Right renal pelvis (tissue), 4 donors: Measurements from ENCODE around the gene CXCR2. TPM values are rescaled to one million over a fixed set of nuclear protein-coding genes. Genes with fewer than 3 reads are reported as not detected.
"Not testable (repeated sequence)": the region's sequence is repeated elsewhere in the genome, so short reads cannot be mapped to it uniquely, and the experiment has no call there.

ENCODE experiments used
- DNase-seq, 4 donors: peaks; one replicate each; pipeline ENCODE4 v3.0.0-alpha.2; 2013; ENCODE audit warnings: low read depth in 4 of 4, low spot score in 3 of 4, missing footprints in 1 of 4
- polyA plus RNA-seq, 4 donors: library from polyadenylated mRNA; unstranded; fragments of 120-200 nt; gene quantifications; one replicate each; pipeline ENCODE4 v1.2.1, GENCODE V29; 2013; ENCODE audit not compliant: insufficient read length in 4 of 4

Gene CXCR2
- polyA plus RNA-seq: under 1 TPM; 0.19 to 0.44 (median 0.33) TPM

- DNase-seq: no peak
Observed at GRCh38 chr2:218125626-218126080, at the start of gene CXCR2. Gene CXCR2, plus strand, starts transcription at chr2:218126028. Its CDS starts 8,774 bp downstream, at chr2:218134802.

- no peak for DNase-seq
Observed at GRCh38 chr2:218077464-218078216, 48.2 kb upstream of the CXCR2 start.

- no peak for DNase-seq
Observed at GRCh38 chr2:218079943-218080913, 45.6 kb upstream of the CXCR2 start.

GRCh38 chr2:218081063-218081462, 44.8 kb upstream of the CXCR2 start:
- no peak for DNase-seq

GRCh38 chr2:218081695-218082094, 44.1 kb upstream of the CXCR2 start:
- no peak for DNase-seq

DNA sequence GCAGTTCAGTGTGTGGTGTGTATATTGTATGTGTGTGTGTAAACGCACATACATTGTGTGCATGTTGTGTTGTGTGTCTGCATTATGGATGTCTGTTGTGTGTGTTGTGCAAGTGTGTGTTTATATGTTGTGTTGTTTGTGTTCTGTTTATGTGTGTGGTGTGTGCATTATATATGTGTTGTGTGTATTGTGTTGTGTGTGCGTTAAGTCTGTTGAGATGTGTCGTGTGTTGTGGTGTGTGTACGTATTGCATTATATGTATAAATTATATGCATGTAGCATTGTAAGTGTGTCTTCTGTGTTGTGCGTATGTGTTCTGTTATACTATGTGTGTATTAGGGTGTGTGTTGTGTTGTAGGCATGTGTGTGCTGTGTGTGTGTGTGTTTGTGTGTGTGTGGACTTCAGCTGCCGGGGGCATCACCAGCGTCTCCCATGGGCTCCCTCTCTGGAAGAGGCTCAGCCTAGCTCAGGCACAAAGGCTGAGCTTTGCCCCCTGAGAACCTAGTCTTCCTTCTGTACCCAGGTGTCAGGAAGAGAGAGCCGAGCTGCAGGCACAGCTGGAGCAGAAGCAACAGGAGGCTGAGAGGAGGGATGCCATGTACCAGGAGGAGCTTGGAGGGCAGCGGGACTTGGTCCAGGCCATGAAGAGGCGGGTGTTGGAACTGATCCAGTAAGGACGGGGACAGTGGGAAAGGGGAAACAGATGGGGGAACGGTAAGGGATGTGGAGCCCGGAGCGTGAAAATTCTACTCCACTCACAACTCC, 43.1 kb upstream of the CXCR2 start:
- DNase-seq: no peak

DNA sequence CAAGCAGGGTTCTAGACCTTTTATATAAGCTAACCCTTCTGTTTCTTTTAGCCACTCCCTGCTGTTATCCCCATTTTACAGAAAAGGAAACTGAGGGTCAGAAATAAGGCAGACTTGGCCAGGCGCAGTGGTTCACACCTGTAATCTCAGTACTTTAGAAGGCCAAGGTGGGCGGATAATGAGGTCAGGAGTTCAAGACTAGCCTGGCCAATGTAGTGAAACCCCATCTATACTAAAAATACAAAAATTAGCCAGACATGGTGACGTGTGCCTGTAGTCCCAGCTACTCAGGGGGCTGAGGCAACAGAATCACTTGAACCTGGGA, 42.5 kb upstream of the CXCR2 start:
- DNase-seq: no peak

DNA sequence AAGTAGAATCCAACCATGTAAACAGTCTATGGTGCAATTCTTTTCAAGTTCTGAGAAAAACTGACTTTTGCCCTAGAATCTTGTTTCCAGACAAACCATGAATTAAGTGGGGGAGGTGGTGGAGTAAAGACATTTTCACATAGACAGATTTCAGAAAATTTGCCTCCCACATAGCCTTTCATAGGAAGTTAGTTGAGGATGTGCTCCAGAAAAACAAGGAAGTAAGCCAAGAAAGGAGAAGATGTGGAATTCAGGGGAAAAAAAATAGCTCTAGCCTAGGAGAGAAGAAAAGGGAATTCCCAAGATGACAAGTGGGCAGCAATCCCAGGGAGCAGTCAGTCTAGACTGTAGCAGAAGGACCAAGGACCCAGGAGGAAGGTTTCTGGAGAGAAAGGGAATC, 39.4 kb upstream of the CXCR2 start:
- DNase-seq: no peak

GRCh38 chr2:218089259-218089658, 36.6 kb upstream of the CXCR2 start:
- no peak for DNase-seq

- no peak for DNase-seq
Observed at GRCh38 chr2:218091746-218092145, 34.1 kb upstream of the CXCR2 start.

- no peak for DNase-seq
Observed at GRCh38 chr2:218093879-218094278, 31.9 kb upstream of the CXCR2 start.

- DNase-seq: no peak
Observed at GRCh38 chr2:218095853-218096252, 30.0 kb upstream of the CXCR2 start.

- DNase-seq: no peak
Observed at GRCh38 chr2:218097975-218098374, 27.9 kb upstream of the CXCR2 start.

GRCh38 chr2:218108834-218109233, 17.0 kb upstream of the CXCR2 start:
- not testable (repeated sequence) for DNase-seq

GRCh38 chr2:218121789-218122188, 4.0 kb upstream of the CXCR2 start:
- DNase-seq: not testable (repeated sequence)

GRCh38 chr2:218122286-218122685, 3.5 kb upstream of the CXCR2 start:
- DNase-seq: not testable (repeated sequence)

DNA sequence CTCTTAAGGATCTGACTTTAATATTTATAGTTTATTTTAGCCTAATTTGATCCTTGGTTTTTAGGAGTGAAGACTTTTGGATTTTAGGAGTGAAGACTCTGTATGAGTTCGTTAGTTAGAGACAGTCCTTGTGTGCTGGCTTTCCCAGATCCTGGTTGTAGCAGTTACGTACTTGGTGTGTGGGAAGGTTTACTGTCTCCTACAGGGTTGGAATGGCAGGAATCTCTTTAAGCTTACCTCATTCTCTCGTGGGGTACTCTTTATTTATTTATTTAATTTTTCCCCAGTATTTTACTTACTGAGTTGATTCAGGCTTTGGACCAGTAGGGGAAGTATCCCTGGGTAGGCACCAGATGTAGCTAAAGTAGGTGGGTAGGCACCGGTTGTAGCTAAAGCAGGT, 1.8 kb upstream of the CXCR2 start:
- DNase-seq: no peak

- DNase-seq: no peak
Observed at GRCh38 chr2:218125095-218125494, 733 bp upstream of the CXCR2 start.

DNA sequence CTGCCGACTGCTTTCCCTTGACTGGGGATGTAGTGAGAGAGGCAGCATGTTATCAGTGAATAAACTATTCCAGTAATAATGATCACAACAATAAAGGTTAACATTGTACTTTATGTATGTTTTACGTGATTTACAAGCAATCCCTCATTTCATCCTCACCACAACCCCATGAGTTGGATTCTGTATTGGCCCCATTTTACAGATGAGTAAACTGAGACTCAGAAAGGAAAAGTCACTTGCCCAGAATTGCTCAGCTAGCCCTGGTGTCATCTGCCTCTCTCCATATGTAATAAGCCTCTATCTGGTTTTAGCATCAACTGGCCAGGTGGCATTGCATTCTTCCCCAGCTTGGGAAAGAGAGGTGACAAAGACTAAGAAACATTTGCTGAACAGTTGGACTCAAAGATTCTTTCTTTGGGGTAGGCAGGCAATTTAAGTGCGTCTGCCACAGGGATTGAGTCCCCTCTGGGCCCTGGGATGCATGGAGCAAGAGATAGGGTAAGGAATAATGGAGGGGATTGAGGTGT, 2.2 kb downstream of the CXCR2 start:
- DNase-seq: no peak

DNA sequence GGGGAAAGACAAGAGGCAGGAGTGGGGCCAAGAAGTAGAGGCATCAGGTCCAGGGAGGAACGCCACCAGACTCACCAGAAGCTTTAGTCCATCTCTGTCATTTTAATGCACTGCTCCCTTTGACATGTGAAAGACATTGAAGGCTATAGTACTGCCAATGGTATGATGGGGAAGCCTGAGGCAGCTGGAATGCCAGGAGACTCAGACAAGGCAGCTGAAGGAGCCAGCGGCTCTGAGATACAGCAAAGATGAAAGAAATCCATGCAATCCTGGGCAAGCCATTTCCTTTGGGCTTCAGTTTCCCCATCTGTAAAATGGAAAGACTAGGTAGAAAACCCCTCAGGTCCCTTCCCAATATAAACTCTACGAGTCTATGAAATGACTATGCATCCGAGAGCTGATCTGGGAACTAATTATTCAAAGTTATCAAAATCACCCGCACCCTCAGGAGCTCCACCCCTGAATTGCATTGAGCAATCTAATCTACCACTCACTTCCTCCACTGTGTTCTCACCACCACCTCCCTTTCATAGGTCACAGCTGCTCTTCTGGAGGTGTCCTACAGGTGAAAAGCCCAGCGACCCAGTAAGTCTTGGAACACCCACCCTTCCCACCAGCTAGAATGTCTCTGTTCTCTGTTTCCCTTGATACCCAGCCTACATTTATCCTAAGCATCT, 3.1 kb downstream of the CXCR2 start:
- no peak for DNase-seq
